ENCODE data around the gene RFX3.

DNA sequence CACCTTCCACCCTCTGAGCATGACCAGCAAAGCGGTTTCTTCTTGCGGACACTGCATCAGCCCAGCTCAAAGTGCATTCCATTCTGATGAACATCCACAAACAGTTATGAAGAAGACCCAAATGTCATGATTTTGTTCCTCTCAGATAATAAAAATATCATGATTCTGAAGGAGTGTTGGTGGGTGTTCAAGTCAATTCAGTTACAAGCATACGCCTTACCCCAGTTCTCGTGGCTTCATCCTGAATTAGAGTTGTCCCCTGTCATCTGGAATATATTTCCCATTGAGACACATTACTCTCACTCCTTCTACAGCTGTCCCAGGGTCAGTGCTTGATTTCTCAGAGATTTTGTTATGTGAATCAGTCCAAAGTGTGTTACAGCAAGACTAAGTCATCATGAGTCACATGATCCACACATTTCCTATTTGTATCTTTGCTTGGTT lies 325.4 kb downstream of the RFX3 start:
- TF ChIP-seq EP300 (IDR thresholded peaks at IDR 0.05; ENCODE audit: borderline replicate concordance) = no peak
- TF ChIP-seq, protein P1, sequence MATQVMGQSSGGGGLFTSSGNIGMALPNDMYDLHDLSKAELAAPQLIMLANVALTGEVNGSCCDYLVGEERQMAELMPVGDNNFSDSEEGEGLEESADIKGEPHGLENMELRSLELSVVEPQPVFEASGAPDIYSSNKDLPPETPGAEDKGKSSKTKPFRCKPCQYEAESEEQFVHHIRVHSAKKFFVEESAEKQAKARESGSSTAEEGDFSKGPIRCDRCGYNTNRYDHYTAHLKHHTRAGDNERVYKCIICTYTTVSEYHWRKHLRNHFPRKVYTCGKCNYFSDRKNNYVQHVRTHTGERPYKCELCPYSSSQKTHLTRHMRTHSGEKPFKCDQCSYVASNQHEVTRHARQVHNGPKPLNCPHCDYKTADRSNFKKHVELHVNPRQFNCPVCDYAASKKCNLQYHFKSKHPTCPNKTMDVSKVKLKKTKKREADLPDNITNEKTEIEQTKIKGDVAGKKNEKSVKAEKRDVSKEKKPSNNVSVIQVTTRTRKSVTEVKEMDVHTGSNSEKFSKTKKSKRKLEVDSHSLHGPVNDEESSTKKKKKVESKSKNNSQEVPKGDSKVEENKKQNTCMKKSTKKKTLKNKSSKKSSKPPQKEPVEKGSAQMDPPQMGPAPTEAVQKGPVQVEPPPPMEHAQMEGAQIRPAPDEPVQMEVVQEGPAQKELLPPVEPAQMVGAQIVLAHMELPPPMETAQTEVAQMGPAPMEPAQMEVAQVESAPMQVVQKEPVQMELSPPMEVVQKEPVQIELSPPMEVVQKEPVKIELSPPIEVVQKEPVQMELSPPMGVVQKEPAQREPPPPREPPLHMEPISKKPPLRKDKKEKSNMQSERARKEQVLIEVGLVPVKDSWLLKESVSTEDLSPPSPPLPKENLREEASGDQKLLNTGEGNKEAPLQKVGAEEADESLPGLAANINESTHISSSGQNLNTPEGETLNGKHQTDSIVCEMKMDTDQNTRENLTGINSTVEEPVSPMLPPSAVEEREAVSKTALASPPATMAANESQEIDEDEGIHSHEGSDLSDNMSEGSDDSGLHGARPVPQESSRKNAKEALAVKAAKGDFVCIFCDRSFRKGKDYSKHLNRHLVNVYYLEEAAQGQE (IDR thresholded peaks at IDR 0.05; ENCODE audit: low read depth) = no peak
- no peak for TF ChIP-seq YY1 (IDR thresholded peaks at IDR 0.05; ENCODE audit: low read depth)
- no peak for TF ChIP-seq EGR1 (IDR thresholded peaks at IDR 0.05)
- TF ChIP-seq TEAD4 (IDR thresholded peaks at IDR 0.05) = no peak
- TF ChIP-seq, protein P2, sequence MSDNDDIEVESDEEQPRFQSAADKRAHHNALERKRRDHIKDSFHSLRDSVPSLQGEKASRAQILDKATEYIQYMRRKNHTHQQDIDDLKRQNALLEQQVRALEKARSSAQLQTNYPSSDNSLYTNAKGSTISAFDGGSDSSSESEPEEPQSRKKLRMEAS (IDR thresholded peaks at IDR 0.05) = no peak

Data from Ishikawa (cell line).